Measurements from ENCODE around the gene SF3B6. TPM values are rescaled to one million over a fixed set of nuclear protein-coding genes. Genes with fewer than 3 reads are reported as not detected.

SF3B6 gene
- total and polyA plus RNA-seq, 9 of the 15 experiments (the other 6 are each of a cell fraction or from before 2014, with no cell fraction given), result 146 to 591 (median 295) TPM

DNA sequence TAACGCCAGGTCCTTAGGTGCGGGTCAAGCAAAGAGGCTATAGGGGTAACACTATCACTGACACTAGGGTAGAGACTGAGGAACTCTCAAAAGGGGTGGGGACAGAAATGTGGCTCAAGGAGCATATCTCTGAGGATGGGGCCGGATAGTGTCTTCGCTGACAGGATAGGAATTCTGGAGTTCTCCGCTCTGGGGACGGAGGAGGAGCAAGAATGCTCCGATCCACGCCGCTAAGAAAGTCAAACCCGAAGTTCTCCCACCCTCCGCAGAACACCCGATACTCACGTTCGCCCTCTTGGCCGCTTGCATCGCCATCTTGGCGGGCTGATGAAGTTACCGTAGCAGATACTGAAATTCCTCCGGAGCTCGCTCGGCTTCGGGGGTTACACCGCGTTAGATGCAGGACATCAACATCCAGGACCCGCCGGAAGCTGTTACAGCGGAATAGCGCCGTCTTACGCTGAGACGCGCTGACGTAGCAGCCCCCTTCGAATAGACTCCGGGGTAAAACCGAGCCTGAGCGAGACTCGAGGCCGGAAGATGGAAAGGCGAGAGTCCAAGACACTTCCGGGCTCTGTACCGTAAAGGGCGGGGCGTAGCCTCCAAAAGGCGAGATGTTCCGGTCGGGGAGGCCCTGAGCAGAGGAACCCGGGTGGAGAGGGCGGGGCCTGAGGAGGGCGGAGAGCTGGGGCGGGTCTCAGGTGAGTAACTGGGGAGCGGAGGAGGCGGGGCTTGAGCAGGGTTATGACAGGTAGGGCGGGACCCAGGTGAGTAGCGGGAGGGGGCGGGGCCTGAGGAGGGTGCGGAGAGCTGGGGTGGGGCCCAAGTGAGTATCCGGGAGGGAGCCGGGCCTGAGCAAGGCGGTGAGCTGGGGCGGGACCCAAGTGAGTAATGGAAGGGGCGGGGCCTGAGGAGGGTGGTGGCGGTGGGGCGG lies at the start of gene SF3B6 (continued):
- TF ChIP-seq RNF219 (CRISPR knock-in tag; IDR thresholded peaks at IDR 0.05), result no peak
- peak; percentile 19; the same call in 1 of the 2 replicates for TF ChIP-seq ARID1B (IDR thresholded peaks at IDR 0.05)
- TF ChIP-seq KAT2B (IDR thresholded peaks at IDR 0.05; ENCODE audit: low read depth, low read length), result no peak
- no peak for TF ChIP-seq ZNF239 (CRISPR knock-in tag; IDR thresholded peaks at IDR 0.05)
- no peak for TF ChIP-seq SRSF1 (IDR thresholded peaks at IDR 0.05; ENCODE audit: low read depth, low read length)
- no peak for TF ChIP-seq NR3C1 (CRISPR knock-in tag; IDR thresholded peaks at IDR 0.05)
- TF ChIP-seq GATAD2B (IDR thresholded peaks at IDR 0.05; ENCODE audit: borderline replicate concordance), result peak; percentile 48; the same call in 1 of the 2 replicates
- TF ChIP-seq SNRNP70 (optimal IDR thresholded peaks at IDR 0.05; ENCODE audit: low read depth, low read length), result no peak
- TF ChIP-seq, protein P1, sequence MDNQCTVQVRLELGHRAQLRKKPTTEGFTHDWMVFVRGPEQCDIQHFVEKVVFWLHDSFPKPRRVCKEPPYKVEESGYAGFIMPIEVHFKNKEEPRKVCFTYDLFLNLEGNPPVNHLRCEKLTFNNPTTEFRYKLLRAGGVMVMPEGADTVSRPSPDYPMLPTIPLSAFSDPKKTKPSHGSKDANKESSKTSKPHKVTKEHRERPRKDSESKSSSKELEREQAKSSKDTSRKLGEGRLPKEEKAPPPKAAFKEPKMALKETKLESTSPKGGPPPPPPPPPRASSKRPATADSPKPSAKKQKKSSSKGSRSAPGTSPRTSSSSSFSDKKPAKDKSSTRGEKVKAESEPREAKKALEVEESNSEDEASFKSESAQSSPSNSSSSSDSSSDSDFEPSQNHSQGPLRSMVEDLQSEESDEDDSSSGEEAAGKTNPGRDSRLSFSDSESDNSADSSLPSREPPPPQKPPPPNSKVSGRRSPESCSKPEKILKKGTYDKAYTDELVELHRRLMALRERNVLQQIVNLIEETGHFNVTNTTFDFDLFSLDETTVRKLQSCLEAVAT (IDR thresholded peaks at IDR 0.05), result no peak
- TF ChIP-seq, protein P2, sequence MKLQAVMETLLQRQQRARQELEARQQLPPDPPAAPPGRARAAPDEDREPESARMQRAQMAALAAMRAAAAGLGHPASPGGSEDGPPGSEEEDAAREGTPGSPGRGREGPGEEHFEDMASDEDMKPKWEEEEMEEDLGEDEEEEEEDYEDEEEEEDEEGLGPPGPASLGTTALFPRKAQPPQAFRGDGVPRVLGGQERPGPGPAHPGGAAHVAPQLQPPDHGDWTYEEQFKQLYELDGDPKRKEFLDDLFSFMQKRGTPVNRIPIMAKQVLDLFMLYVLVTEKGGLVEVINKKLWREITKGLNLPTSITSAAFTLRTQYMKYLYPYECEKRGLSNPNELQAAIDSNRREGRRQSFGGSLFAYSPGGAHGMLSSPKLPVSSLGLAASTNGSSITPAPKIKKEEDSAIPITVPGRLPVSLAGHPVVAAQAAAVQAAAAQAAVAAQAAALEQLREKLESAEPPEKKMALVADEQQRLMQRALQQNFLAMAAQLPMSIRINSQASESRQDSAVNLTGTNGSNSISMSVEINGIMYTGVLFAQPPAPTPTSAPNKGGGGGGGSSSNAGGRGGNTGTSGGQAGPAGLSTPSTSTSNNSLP (IDR thresholded peaks at IDR 0.05; ENCODE audit: borderline replicate concordance, low read depth, low read length), result peak; percentile 41; the same call in 1 of the 2 replicates
- TF ChIP-seq HNRNPLL (IDR thresholded peaks at IDR 0.05; ENCODE audit: low read depth, low read length, poor library complexity, severe bottlenecking), result peak; percentile 84
- 0 out of 2 replicates have a peak, but pooled peaks have one; percentile 46 for TF ChIP-seq CC2D1A (IDR thresholded peaks at IDR 0.05)
- TF ChIP-seq CHD1 (IDR thresholded peaks at IDR 0.05; ENCODE audit: low read length), result peak; percentile 71
- TF ChIP-seq JUND (IDR thresholded peaks at IDR 0.05; ENCODE audit: borderline replicate concordance, low read depth, low read length), result peak; percentile 91
- peak; percentile 66; the same call in 1 of the 3 replicates for TF ChIP-seq JUND (tag; IDR thresholded peaks at IDR 0.05; ENCODE audit: borderline replicate concordance, low read depth, low read length)

All from K562 (cell line).